H9 (cell line): Measurements from ENCODE around the gene FAM32A. TPM values are rescaled to one million over a fixed set of nuclear protein-coding genes. Genes with fewer than 3 reads are reported as not detected.

Experiments
- DNase-seq: peaks from one replicate; pipeline ENCODE4 v3.0.0-alpha.2; 2017
- H2AFZ ChIP-seq: one replicate; pipeline ENCODE4 v1.6.1; 2013; ENCODE audit warnings: mild to moderate bottlenecking, low read length, control low read depth, moderate library complexity
- H2AK5ac ChIP-seq: 2 replicates; pipeline ENCODE4 v1.6.1; 2013; ENCODE audit warnings: low read length, control low read depth, mixed read lengths; ENCODE audit not compliant: insufficient read length
- H2BK120ac ChIP-seq: one replicate; pipeline ENCODE4 v1.6.1; 2013; ENCODE audit warnings: low read depth, mild to moderate bottlenecking, low read length, control low read depth, inconsistent platforms; ENCODE audit not compliant: poor library complexity, severe bottlenecking
- H2BK12ac ChIP-seq: 2 replicates; pipeline ENCODE4 v1.6.1; 2013; ENCODE audit warnings: low read length, control low read depth, mixed read lengths, low read depth; ENCODE audit not compliant: insufficient read length
- H2BK15ac ChIP-seq: 2 replicates; pipeline ENCODE4 v1.6.1; 2013; ENCODE audit warnings: low read depth, low read length, control low read depth
- H2BK20ac ChIP-seq: one replicate; pipeline ENCODE4 v1.6.1; 2013; ENCODE audit warnings: low read depth, mild to moderate bottlenecking, low read length, control low read depth, inconsistent platforms; ENCODE audit not compliant: poor library complexity, severe bottlenecking
- H2BK5ac ChIP-seq: 2 replicates; pipeline ENCODE4 v1.6.1; 2013; ENCODE audit warnings: low read length, control low read depth, mixed read lengths; ENCODE audit not compliant: insufficient read length
- H3K14ac ChIP-seq: 2 replicates; pipeline ENCODE4 v1.6.1; 2013; ENCODE audit warnings: low read length, control low read depth; ENCODE audit not compliant: insufficient read depth
- H3K18ac ChIP-seq: 2 replicates; pipeline ENCODE4 v1.6.1; 2013; ENCODE audit warnings: low read depth, mild to moderate bottlenecking, mixed read lengths, low read length, control low read depth; ENCODE audit not compliant: insufficient read length
- H3K23ac ChIP-seq: 2 replicates; pipeline ENCODE4 v1.6.1; 2013; ENCODE audit warnings: low read length, control low read depth, mixed read lengths, low read depth; ENCODE audit not compliant: insufficient read length
- H3K23me2 ChIP-seq: 2 replicates; pipeline ENCODE4 v1.6.1; 2013; ENCODE audit warnings: low read depth, mild to moderate bottlenecking, mixed read lengths, low read length, control low read depth; ENCODE audit not compliant: insufficient read length, poor library complexity, severe bottlenecking
- H3K27ac ChIP-seq: 2 replicates; pipeline ENCODE4 v1.5.1; 2013; ENCODE audit warnings: low read length, control low read depth, mixed read lengths, low read depth; ENCODE audit not compliant: insufficient read length
- H3K27me3 ChIP-seq: 2 replicates; pipeline ENCODE4 v1.6.1; 2013; ENCODE audit warnings: low read length, control low read depth, inconsistent platforms; ENCODE audit not compliant: insufficient read depth
- H3K4ac ChIP-seq: 2 replicates; pipeline ENCODE4 v1.6.1; 2013; ENCODE audit warnings: low read depth, mild to moderate bottlenecking, control low read depth, inconsistent platforms, low read length, moderate library complexity
- H3K4me1 ChIP-seq: 2 replicates; pipeline ENCODE4 v1.6.1; 2013; ENCODE audit warnings: low read length, control low read depth, inconsistent platforms; ENCODE audit not compliant: insufficient read depth
- H3K4me2 ChIP-seq: 2 replicates; pipeline ENCODE4 v1.6.1; 2013; ENCODE audit warnings: low read length, control low read depth, mixed read lengths; ENCODE audit not compliant: insufficient read length, insufficient read depth
- H3K56ac ChIP-seq: 2 replicates; pipeline ENCODE4 v1.6.1; 2013; ENCODE audit warnings: low read depth, mild to moderate bottlenecking, mixed read lengths, low read length, control low read depth; ENCODE audit not compliant: insufficient read length
- H3K79me1 ChIP-seq: 2 replicates; pipeline ENCODE4 v1.6.1; 2013; ENCODE audit warnings: low read depth, mild to moderate bottlenecking, moderate library complexity, low read length, control low read depth, inconsistent platforms; ENCODE audit not compliant: insufficient read depth, poor library complexity, severe bottlenecking
- H3K79me2 ChIP-seq: 2 replicates; pipeline ENCODE4 v1.6.1; 2013; ENCODE audit warnings: low read length, control low read depth, inconsistent platforms; ENCODE audit not compliant: insufficient read depth
- H3K9ac ChIP-seq: 2 replicates; pipeline ENCODE4 v1.6.1; 2013; ENCODE audit warnings: low read length, control low read depth, mixed read lengths; ENCODE audit not compliant: insufficient read length; ENCODE audit errors: extremely low read depth
- H3K9me3 ChIP-seq: one replicate; pipeline ENCODE4 v1.6.1; 2013; ENCODE audit warnings: low read depth, low read length, inconsistent platforms; ENCODE audit not compliant: control insufficient read depth
- H3T11ph ChIP-seq: one replicate; pipeline ENCODE4 v1.6.1; 2013; ENCODE audit warnings: mild to moderate bottlenecking, low read length, control low read depth, inconsistent platforms
- H4K20me1 ChIP-seq: one replicate; pipeline ENCODE4 v1.6.1; 2013; ENCODE audit not compliant: control insufficient read depth, insufficient read length, insufficient read depth
- H4K5ac ChIP-seq: 2 replicates; pipeline ENCODE4 v1.6.1; 2013; ENCODE audit warnings: low read depth, mild to moderate bottlenecking, mixed read lengths, low read length, control low read depth; ENCODE audit not compliant: insufficient read length
- H4K8ac ChIP-seq: replicated peaks from 2 replicates; pipeline ENCODE4 v1.6.1; 2013; ENCODE audit warnings: low read length, control low read depth, mixed read lengths, low read depth; ENCODE audit not compliant: insufficient read length
- H4K91ac ChIP-seq: 2 replicates; pipeline ENCODE4 v1.6.1; 2013; ENCODE audit warnings: low read depth, mild to moderate bottlenecking, moderate library complexity, mixed read lengths, low read length, control low read depth; ENCODE audit not compliant: insufficient read length
- H3K27ac Mint-ChIP-seq, 3 experiments: 2 replicates in 2 of 3; 3 replicates in 1 of 3; pipeline ENCODE4 v1.8.0; 2020 to 2021; ENCODE audit warnings: mixed read lengths in 3 of 3, mild to moderate bottlenecking in 1 of 3, moderate library complexity in 1 of 3
- H3K27me3 Mint-ChIP-seq: 2 replicates; pipeline ENCODE4 v1.8.0; 2021; ENCODE audit warnings: low read depth, mild to moderate bottlenecking, moderate library complexity, mixed read lengths
- H3K36me3 Mint-ChIP-seq, 3 experiments: 2 replicates in 2 of 3; 3 replicates in 1 of 3; pipeline ENCODE4 v1.8.0; 2020 to 2021; ENCODE audit warnings: low read depth in 3 of 3, mixed read lengths in 3 of 3; ENCODE audit not compliant: insufficient read depth in 1 of 3
- H3K4me1 Mint-ChIP-seq, 2 experiments: 2 replicates each; pipeline ENCODE4 v1.8.0; 2020; ENCODE audit warnings: mixed read lengths in 2 of 2
- H3K4me3 Mint-ChIP-seq, 2 experiments: 2 replicates in 1 of 2; 3 replicates in 1 of 2; pipeline ENCODE4 v1.8.0; 2020 to 2021; ENCODE audit warnings: mild to moderate bottlenecking in 2 of 2, mixed read lengths in 2 of 2, moderate library complexity in 1 of 2
- H3K9me3 Mint-ChIP-seq, 2 experiments: 2 replicates in 1 of 2; 3 replicates in 1 of 2; pipeline ENCODE4 v1.8.0; 2020; ENCODE audit warnings: mild to moderate bottlenecking in 2 of 2, mixed read lengths in 2 of 2, moderate library complexity in 1 of 2
- WGBS: extraction: QIAGEN DNeasy Blood & Tissue Kit; methylation state at CpG from one replicate; pipeline ENCODE4 v1.1.7; 2013; ENCODE audit warnings: missing lambda C conversion rate, low lambda C conversion rate, mixed read lengths; ENCODE audit not compliant: insufficient read length; ENCODE audit errors: extremely low coverage; 5-methylcytosine and 5-hydroxymethylcytosine counted together
- total RNA-seq: library from RNA; stranded (reverse); gene quantifications from 2 replicates; pipeline ENCODE4 v1.2.1, GENCODE V29; 2021
- TF ChIP-seq, protein P1 (sequence below): fragments of 200-600 bp; sonication (generic); conservative IDR thresholded peaks from 3 replicates; pipeline ENCODE4 v1.8.0; 2021; ENCODE audit warnings: antibody characterized with exemption, mild to moderate bottlenecking

The FAM32A gene
- total RNA-seq, 1 experiment from 2014 or later = 91.9 TPM

DNA sequence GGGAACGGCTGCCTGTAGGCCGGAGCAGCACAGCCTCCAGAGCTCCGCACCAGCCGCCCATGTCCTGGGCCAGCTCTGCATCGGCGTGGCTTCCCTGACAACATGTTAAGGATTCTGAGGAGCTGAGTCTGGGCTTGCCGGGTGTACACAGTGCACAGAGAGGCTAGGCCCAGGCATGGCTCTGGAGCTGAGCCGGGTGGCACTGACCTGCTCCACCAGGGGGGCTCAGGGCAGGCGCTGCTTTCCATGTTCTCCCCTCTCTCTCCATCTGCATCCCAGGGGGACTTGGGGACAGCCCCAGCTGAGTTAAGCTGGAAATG lies 44.1 kb downstream of the FAM32A start:
- Mint-ChIP-seq H3K27me3 (no peaks in the 10 kb centered on the region), H3K9me3 (no peaks in the 10 kb centered on the region; a peak in 1 of 5 replicates)
- DNase-seq = no peak

More for the DNA sequence above, 44.1 kb downstream of the FAM32A start:
- Histone ChIP-seq H2AK5ac (no peak overlapping the region), H3K4me2 (no peak overlapping the region), H4K91ac (no peak overlapping the region), H3K14ac (no peak overlapping the region), H3K4ac (no peak overlapping the region), H3K9ac (no peak overlapping the region), H2AFZ (no peak overlapping the region), H3K56ac (no peak overlapping the region), H2BK5ac (no peak overlapping the region), H3K79me2 (no peaks in the 10 kb centered on the region), H4K20me1 (no peaks in the 10 kb centered on the region), H3K27me3 (no peaks in the 10 kb centered on the region), H3K27ac (no peak overlapping the region), H3K23ac (no peak overlapping the region), H4K8ac (no peak overlapping the region), H3K23me2 (no peaks in the 10 kb centered on the region), H3T11ph (no peak overlapping the region), H3K9me3 (no peaks in the 10 kb centered on the region), H2BK15ac (no peak overlapping the region), H3K4me1 (no peaks in the 10 kb centered on the region), H2BK120ac (no peak overlapping the region), H2BK12ac (no peak overlapping the region), H3K18ac (no peak overlapping the region), H3K79me1 (no peaks in the 10 kb centered on the region), H2BK20ac (no peak overlapping the region), H4K5ac (no peak overlapping the region)
- Mint-ChIP-seq H3K4me3 (no peak overlapping the region), H3K36me3 (peaks cover 2 to 19% (median 14%) of the 10 kb centered on the region in 3 experiments; a peak in 6 of 7 replicates), H3K4me1 (no peaks in the 10 kb centered on the region), H3K27ac (peak overlapping the region in 1 of 3 experiments; percentile 0; a peak in 1 of 7 replicates)
- no CpG with 5 or more reads among the region's 9 CpGs for WGBS
- TF ChIP-seq, protein P1, sequence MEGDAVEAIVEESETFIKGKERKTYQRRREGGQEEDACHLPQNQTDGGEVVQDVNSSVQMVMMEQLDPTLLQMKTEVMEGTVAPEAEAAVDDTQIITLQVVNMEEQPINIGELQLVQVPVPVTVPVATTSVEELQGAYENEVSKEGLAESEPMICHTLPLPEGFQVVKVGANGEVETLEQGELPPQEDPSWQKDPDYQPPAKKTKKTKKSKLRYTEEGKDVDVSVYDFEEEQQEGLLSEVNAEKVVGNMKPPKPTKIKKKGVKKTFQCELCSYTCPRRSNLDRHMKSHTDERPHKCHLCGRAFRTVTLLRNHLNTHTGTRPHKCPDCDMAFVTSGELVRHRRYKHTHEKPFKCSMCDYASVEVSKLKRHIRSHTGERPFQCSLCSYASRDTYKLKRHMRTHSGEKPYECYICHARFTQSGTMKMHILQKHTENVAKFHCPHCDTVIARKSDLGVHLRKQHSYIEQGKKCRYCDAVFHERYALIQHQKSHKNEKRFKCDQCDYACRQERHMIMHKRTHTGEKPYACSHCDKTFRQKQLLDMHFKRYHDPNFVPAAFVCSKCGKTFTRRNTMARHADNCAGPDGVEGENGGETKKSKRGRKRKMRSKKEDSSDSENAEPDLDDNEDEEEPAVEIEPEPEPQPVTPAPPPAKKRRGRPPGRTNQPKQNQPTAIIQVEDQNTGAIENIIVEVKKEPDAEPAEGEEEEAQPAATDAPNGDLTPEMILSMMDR = no peak
